ENCODE results near the gene TAF5L. TPM values are rescaled to one million over a fixed set of nuclear protein-coding genes. Genes with fewer than 3 reads are reported as not detected.

Gene TAF5L
- polyA plus RNA-seq, 1 donor (not counting 4 experiments of a cell fraction or from before 2014, with no cell fraction given) = 23.7 TPM

GRCh38 chr1:229563701-229564100, 62.2 kb downstream of the TAF5L start:
- Histone ChIP-seq H3K9me3 (ENCODE audit: control insufficient read depth, low read depth, low read length) (no peaks in the 10 kb centered on the region), H3K27me3 (ENCODE audit: control insufficient read depth, extremely low read depth, insufficient read depth, low read length) (no peaks in the 10 kb centered on the region), H3K27ac (ENCODE audit: control insufficient read depth, insufficient read depth, low read length) (no peak overlapping the region), H3K9ac (ENCODE audit: control insufficient read depth, extremely low read depth, insufficient read depth, low read length) (no peak overlapping the region), H2AFZ (ENCODE audit: control insufficient read depth, low read length) (no peak overlapping the region), H3K36me3 (ENCODE audit: control insufficient read depth in 2 of 2, extremely low read depth in 1 of 2, insufficient read depth in 2 of 2, low read length in 2 of 2) (no peaks in the 10 kb centered on the region), H3K4me3 (ENCODE audit: control insufficient read depth in 2 of 3, extremely low read depth in 1 of 3, insufficient read depth in 2 of 3, low read depth in 1 of 3, low read length in 3 of 3) (no peak overlapping the region), H3K79me2 (ENCODE audit: control insufficient read depth, insufficient read depth, low read length) (no peaks in the 10 kb centered on the region), H4K20me1 (ENCODE audit: control insufficient read depth, extremely low read depth, insufficient read depth, low read length) (no peaks in the 10 kb centered on the region), H3K4me1 (ENCODE audit: control insufficient read depth, extremely low read depth, insufficient read depth, low read length) (peaks cover 7% of the 10 kb centered on the region), H3K4me2 (ENCODE audit: control insufficient read depth, extremely low read depth, insufficient read depth, low read depth, low read length) (no peak overlapping the region), H3K9me1 (ENCODE audit: control insufficient read depth, extremely low read depth, insufficient read depth, low read length) (no peaks in the 10 kb centered on the region)
- TF ChIP-seq EZH2 (IDR thresholded peaks at IDR 0.05; ENCODE audit: low read length) (no peak), CTCF (optimal IDR thresholded peaks at IDR 0.05 in 1 of 3, IDR thresholded peaks at IDR 0.05 in 1 of 3, conservative IDR thresholded peaks at IDR 0.05 in 1 of 3; ENCODE audit: extremely low read depth in 1 of 3, insufficient read depth in 2 of 3, low read length in 3 of 3) (no peak)
- FAIRE-seq (no peak), DNase-seq (ENCODE audit: low read depth, low spot score) (no peak)
- dilution Hi-C loops (cut with MboI; ENCODE audit: extremely low pct_ligation_motif_present, low sequenced_read_pairs) = no loop called here

GRCh38 chr1:229563241-229563640, 62.7 kb downstream of the TAF5L start:
- Histone ChIP-seq H3K36me3 (ENCODE audit: control insufficient read depth in 2 of 2, extremely low read depth in 1 of 2, insufficient read depth in 2 of 2, low read length in 2 of 2) (no peaks in the 10 kb centered on the region), H2AFZ (ENCODE audit: control insufficient read depth, low read length) (peak overlapping the region; percentile 6), H3K27me3 (ENCODE audit: control insufficient read depth, extremely low read depth, insufficient read depth, low read length) (no peaks in the 10 kb centered on the region), H4K20me1 (ENCODE audit: control insufficient read depth, extremely low read depth, insufficient read depth, low read length) (no peaks in the 10 kb centered on the region), H3K9me1 (ENCODE audit: control insufficient read depth, extremely low read depth, insufficient read depth, low read length) (no peaks in the 10 kb centered on the region), H3K4me2 (ENCODE audit: control insufficient read depth, extremely low read depth, insufficient read depth, low read depth, low read length) (no peak overlapping the region), H3K27ac (ENCODE audit: control insufficient read depth, insufficient read depth, low read length) (no peak overlapping the region), H3K79me2 (ENCODE audit: control insufficient read depth, insufficient read depth, low read length) (no peaks in the 10 kb centered on the region), H3K9ac (ENCODE audit: control insufficient read depth, extremely low read depth, insufficient read depth, low read length) (no peak overlapping the region), H3K4me3 (ENCODE audit: control insufficient read depth in 2 of 3, extremely low read depth in 1 of 3, insufficient read depth in 2 of 3, low read depth in 1 of 3, low read length in 3 of 3) (no peak overlapping the region), H3K9me3 (ENCODE audit: control insufficient read depth, low read depth, low read length) (no peaks in the 10 kb centered on the region), H3K4me1 (ENCODE audit: control insufficient read depth, extremely low read depth, insufficient read depth, low read length) (peaks cover 7% of the 10 kb centered on the region)
- TF ChIP-seq CTCF (optimal IDR thresholded peaks at IDR 0.05 in 1 of 3, IDR thresholded peaks at IDR 0.05 in 1 of 3, conservative IDR thresholded peaks at IDR 0.05 in 1 of 3; ENCODE audit: extremely low read depth in 1 of 3, insufficient read depth in 2 of 3, low read length in 3 of 3) (no peak), EZH2 (IDR thresholded peaks at IDR 0.05; ENCODE audit: low read length) (no peak)
- DNase-seq (ENCODE audit: low read depth, low spot score) (no peak), FAIRE-seq (no peak)
- dilution Hi-C loops (cut with MboI; ENCODE audit: extremely low pct_ligation_motif_present, low sequenced_read_pairs) = no loop called here

All from keratinocyte (primary cell).